HuH-7.5 (cell line): Measurements from ENCODE around the gene PPP2R2B.

Experiments
- DNase-seq: peaks from one replicate; pipeline ENCODE4 v3.0.0; 2011; ENCODE audit warnings: low spot score

The PPP2R2B gene

GRCh38 chr5:146548781-146549449 lies 329.6 kb downstream of the PPP2R2B start:
- DNase-seq, result no peak

GRCh38 chr5:146544232-146544631 lies 334.3 kb downstream of the PPP2R2B start:
- DNase-seq, result no peak

GRCh38 chr5:146541958-146542849 lies 336.4 kb downstream of the PPP2R2B start:
- DNase-seq, result peak; percentile 39

GRCh38 chr5:146540414-146540813 lies 338.1 kb downstream of the PPP2R2B start:
- DNase-seq, result no peak

GRCh38 chr5:146539973-146540372 lies 338.6 kb downstream of the PPP2R2B start:
- DNase-seq, result no peak

- DNase-seq, result no peak
These were observed 340.1 kb downstream of the PPP2R2B start for GRCh38 chr5:146538432-146538831.

GRCh38 chr5:146533882-146534281 lies 344.7 kb downstream of the PPP2R2B start:
- no peak for DNase-seq

GRCh38 chr5:146533260-146533857 lies 345.2 kb downstream of the PPP2R2B start:
- DNase-seq, result peak; percentile 47
